Activated CD8-positive, alpha-beta T cell treated with anti-CD3 and anti-CD28 coated beads for 36 hours (primary cell): ENCODE results near the gene KIRREL2. TPM values are rescaled to one million over a fixed set of nuclear protein-coding genes. Genes with fewer than 3 reads are reported as not detected.

Experiments
- ATAC-seq: fragments of 200-7000 bp; cut with Tn5 transposase; one replicate; pipeline ENCODE4 v1.10.0; 2021; ENCODE audit warnings: mild to moderate bottlenecking, moderate library complexity
- CTCF ChIA-PET: fragments of 350-600 bp; sonication (Branson Sonifier 250); formaldehyde crosslinking; loops from one replicate; lab custom pipeline; 2021; ENCODE audit warnings: antibody characterized with exemption; lab: Charles Lee
- POLR2A ChIA-PET: fragments of 350-600 bp; sonication (Branson Sonifier 250); formaldehyde crosslinking; loops from one replicate; lab custom pipeline; 2021; ENCODE audit warnings: antibody characterized with exemption; lab: Charles Lee
- DNase-seq: peaks from one replicate; pipeline ENCODE4 v3.0.0-alpha.2; 2020
- H3K27ac Mint-ChIP-seq: one replicate; pipeline ENCODE4 v1.8.0; 2021; ENCODE audit warnings: mild to moderate bottlenecking, mixed read lengths
- H3K27me3 Mint-ChIP-seq: one replicate; pipeline ENCODE4 v1.8.0; 2021; ENCODE audit warnings: mixed read lengths
- H3K36me3 Mint-ChIP-seq: one replicate; pipeline ENCODE4 v1.8.0; 2021; ENCODE audit warnings: low read depth, mixed read lengths
- H3K4me1 Mint-ChIP-seq: one replicate; pipeline ENCODE4 v1.8.0; 2021; ENCODE audit warnings: low read depth, mixed read lengths
- H3K4me3 Mint-ChIP-seq: one replicate; pipeline ENCODE4 v1.8.0; 2021; ENCODE audit warnings: mild to moderate bottlenecking, moderate library complexity, mixed read lengths
- H3K9me3 Mint-ChIP-seq: one replicate; pipeline ENCODE4 v1.8.0; 2021; ENCODE audit warnings: mixed read lengths
- CTCF ChIP-seq: fragments of 200-600 bp; IDR thresholded peaks from one replicate; pipeline ENCODE4 v1.8.0; 2022; ENCODE audit warnings: antibody characterized with exemption, mild to moderate bottlenecking
- intact Hi-C: fragments of 100-400 bp; cut with micrococcal nuclease; formaldehyde crosslinking; loops from one replicate; pipeline ENCODE4 v1.10.0; 2022
- total RNA-seq, 2 experiments: library from RNA; stranded (reverse); gene quantifications; one replicate each; pipeline ENCODE4 v1.2.3, GENCODE V29; 2021

The KIRREL2 gene
- total RNA-seq, 2 experiments from 2014 or later, result 1.4 TPM

- peaks cover 49% of the 10 kb centered on the region for H3K27me3 Mint-ChIP-seq
- H3K9me3 Mint-ChIP-seq, result no peaks in the 10 kb centered on the region
- no peak overlapping the region for H3K27ac Mint-ChIP-seq
- DNase-seq, result no peak
- TF ChIP-seq CTCF, result no peak
- ATAC-seq, result no peak
- no peaks in the 10 kb centered on the region for H3K36me3 Mint-ChIP-seq
- peaks cover 9% of the 10 kb centered on the region for H3K4me1 Mint-ChIP-seq
- ChIA-PET CTCF (no interaction called here), POLR2A (interaction anchor here (1.1 kb wide), 1 partner anchor 9 kb away, joined by 5 read pairs; the partner anchor contains the start of gene NPHS1)
- H3K4me3 Mint-ChIP-seq, result no peak overlapping the region
- intact Hi-C loops, result no loop called here
These were observed 5.0 kb downstream of the KIRREL2 start for GRCh38 chr19:35861640-35862160.

- Mint-ChIP-seq H3K27me3 (peaks cover 47% of the 10 kb centered on the region), H3K4me1 (peaks cover 6% of the 10 kb centered on the region), H3K4me3 (no peak overlapping the region), H3K27ac (no peak overlapping the region), H3K9me3 (no peaks in the 10 kb centered on the region), H3K36me3 (no peaks in the 10 kb centered on the region)
- POLR2A ChIA-PET, result no interaction called here
- intact Hi-C loops, result no loop called here
- TF ChIP-seq CTCF, result no peak
- no peak for DNase-seq
- ATAC-seq, result no peak
- CTCF ChIA-PET, result no interaction called here
These were observed 5.8 kb downstream of the KIRREL2 start for GRCh38 chr19:35862528-35862927.

- CTCF ChIA-PET, result no interaction called here
- no peaks in the 10 kb centered on the region for H3K9me3 Mint-ChIP-seq
- H3K4me1 Mint-ChIP-seq, result peaks cover 6% of the 10 kb centered on the region
- intact Hi-C loops, result no loop called here
- H3K4me3 Mint-ChIP-seq, result no peak overlapping the region
- no peak for DNase-seq
- ATAC-seq, result no peak
- POLR2A ChIA-PET, result no interaction called here
- no peaks in the 10 kb centered on the region for H3K36me3 Mint-ChIP-seq
- peaks cover 52% of the 10 kb centered on the region for H3K27me3 Mint-ChIP-seq
- H3K27ac Mint-ChIP-seq, result no peak overlapping the region
- TF ChIP-seq CTCF, result no peak
These were observed 6.3 kb downstream of the KIRREL2 start for GRCh38 chr19:35863018-35863417.

- no peaks in the 10 kb centered on the region for H3K36me3 Mint-ChIP-seq
- TF ChIP-seq CTCF, result no peak
- ATAC-seq, result peak; percentile 71
- DNase-seq, result peak; percentile 73
- no peak within 1 kb of the TSS for H3K27ac Mint-ChIP-seq
- ChIA-PET CTCF (interaction anchor here (1.0 kb wide), 1 partner anchor 90 kb away, joined by 3 read pairs; no protein-coding TSS in a partner anchor), POLR2A (interaction anchor here (0.7 to 1.5 kb wide), 3 partner anchors 11 to 129 kb away, joined by 3 read pairs; partner anchors contain the start of gene KIRREL2)
- no peak within 1 kb of the TSS for H3K4me3 Mint-ChIP-seq
- H3K4me1 Mint-ChIP-seq, result peaks cover 13% of the 10 kb centered on the region
- intact Hi-C loops, result no loop called here
- H3K9me3 Mint-ChIP-seq, result no peaks in the 10 kb centered on the region
- H3K27me3 Mint-ChIP-seq, result peaks cover 39% of the 10 kb centered on the region
These were observed 11.6 kb downstream of the KIRREL2 start, which contains the start of gene APLP1 for GRCh38 chr19:35868172-35868822. TSS of gene APLP1 (plus strand) at chr19:35868574. CDS start at chr19:35868637, 63 bp downstream.

- ChIA-PET POLR2A (interaction anchor here (0.7 to 1.6 kb wide), 5 partner anchors 12 to 128 kb away, joined by 3 to 4 read pairs (median 3); partner anchors contain the start of genes KIRREL2, PSENEN and U2AF1L4), CTCF (interaction anchor here (1.0 kb wide), 1 partner anchor 90 kb away, joined by 3 read pairs; no protein-coding TSS in a partner anchor)
- TF ChIP-seq CTCF, result no peak
- no peaks in the 10 kb centered on the region for H3K9me3 Mint-ChIP-seq
- no peak overlapping the region for H3K4me3 Mint-ChIP-seq
- peaks cover 13% of the 10 kb centered on the region for H3K4me1 Mint-ChIP-seq
- intact Hi-C loops, result no loop called here
- H3K27me3 Mint-ChIP-seq, result peaks cover 39% of the 10 kb centered on the region
- ATAC-seq (no peak), DNase-seq (no peak)
- H3K27ac Mint-ChIP-seq, result no peak overlapping the region
- no peaks in the 10 kb centered on the region for H3K36me3 Mint-ChIP-seq
These were observed 12.2 kb downstream of the KIRREL2 start for GRCh38 chr19:35868823-35869326.
